Coronary artery (tissue), 2 donors: ENCODE measurements around the gene HSF2.

Experiments
- DNase-seq: peaks from one replicate; pipeline ENCODE4 v3.0.0-alpha.2; 2017; ENCODE audit warnings: low spot score
- H3K27ac ChIP-seq, 2 donors: fragments of 200-600 bp; sonication (generic); one replicate each; pipeline ENCODE4 v1.5.1; 2016 to 2019
- H3K4me3 ChIP-seq: fragments of 200-600 bp; sonication (generic); 2 replicates; pipeline ENCODE4 v1.5.1; 2016; ENCODE audit warnings: mild to moderate bottlenecking, moderate library complexity
- CTCF ChIP-seq: fragments of 200-600 bp; sonication (generic); IDR thresholded peaks from one replicate; pipeline ENCODE4 v1.5.1; 2019; ENCODE audit warnings: antibody characterized with exemption

HSF2 gene

GRCh38 chr6:122385857-122386612, 13.4 kb upstream of the HSF2 start:
- no peak for DNase-seq
- Histone ChIP-seq H3K4me3 (no peak overlapping the region), H3K27ac (no peak overlapping the region)
- TF ChIP-seq CTCF: no peak

- TF ChIP-seq CTCF: no peak
- no peak overlapping the region for H3K27ac ChIP-seq
Observed at GRCh38 chr6:122388945-122389344, 10.5 kb upstream of the HSF2 start.

GRCh38 chr6:122389704-122390372, 9.6 kb upstream of the HSF2 start:
- H3K27ac ChIP-seq: no peak overlapping the region
- no peak overlapping the region for H3K4me3 ChIP-seq
- no peak for TF ChIP-seq CTCF
- no peak for DNase-seq

More at GRCh38 chr6:122388945-122389344, 10.5 kb upstream of the HSF2 start:
- DNase-seq: no peak
- H3K4me3 ChIP-seq: no peak overlapping the region

GRCh38 chr6:122392564-122393350, 6.7 kb upstream of the HSF2 start:
- H3K27ac ChIP-seq: no peak overlapping the region
- TF ChIP-seq CTCF: no peak
- no peak for DNase-seq
- no peak overlapping the region for H3K4me3 ChIP-seq

- no peak overlapping the region for H3K4me3 ChIP-seq
- TF ChIP-seq CTCF: no peak
- no peak for DNase-seq
- no peak overlapping the region for H3K27ac ChIP-seq
Observed at GRCh38 chr6:122393351-122393896, 6.0 kb upstream of the HSF2 start.

GRCh38 chr6:122394016-122394415, 5.4 kb upstream of the HSF2 start:
- no peak overlapping the region for H3K27ac ChIP-seq
- TF ChIP-seq CTCF: no peak
- H3K4me3 ChIP-seq: no peak overlapping the region
- DNase-seq: no peak
